KOPT-K1 (cell line): ENCODE data around the gene RPS6KB1.
A peak's percentile ranks its signal among the peaks of the same experiment; 100 is the strongest.
"Not testable (repeated sequence)": the region's sequence is repeated elsewhere in the genome, so short reads cannot be mapped to it uniquely, and the experiment has no call there.

Source experiments
- H3K27ac ChIP-seq: fragments of 200-600 bp; sonication (generic); 2 replicates; pipeline ENCODE4 v1.5.1; 2016; ENCODE audit warnings: antibody characterized with exemption, mild to moderate bottlenecking, low read depth, low read length; ENCODE audit not compliant: poor library complexity, severe bottlenecking
- H3K36me3 ChIP-seq: fragments of 200-600 bp; sonication (generic); 2 replicates; pipeline ENCODE4 v1.5.1; 2017; ENCODE audit warnings: antibody characterized with exemption, mild to moderate bottlenecking, low read length, moderate library complexity; ENCODE audit not compliant: insufficient read depth
- H3K9me3 ChIP-seq: fragments of 200-600 bp; sonication (generic); 2 replicates; pipeline ENCODE4 v1.5.1; 2017; ENCODE audit warnings: antibody characterized with exemption, low read length, mild to moderate bottlenecking; ENCODE audit not compliant: insufficient read depth, poor library complexity, severe bottlenecking

Gene RPS6KB1

DNA sequence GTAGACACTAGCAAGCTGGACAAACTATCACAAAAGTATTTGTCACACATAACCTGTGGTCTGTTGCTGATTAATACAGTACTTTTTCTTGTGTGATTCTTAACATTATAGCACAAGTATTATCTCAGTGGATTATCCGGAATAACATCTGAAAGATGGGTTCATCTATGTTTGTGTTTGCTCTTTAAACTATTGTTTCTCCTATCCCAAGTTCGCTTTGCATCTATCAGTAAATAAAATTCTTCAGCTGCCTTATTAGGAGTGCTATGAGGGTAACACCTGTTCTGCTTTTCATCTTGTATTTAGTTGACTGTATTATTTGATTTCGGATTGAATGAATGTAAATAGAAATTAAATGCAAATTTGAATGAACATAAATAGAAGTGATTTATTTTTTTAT, 57.1 kb downstream of the RPS6KB1 start:
- Histone ChIP-seq H3K9me3 (no peaks in the 10 kb centered on the region), H3K36me3 (peaks cover 81% of the 10 kb centered on the region), H3K27ac (no peak overlapping the region)

DNA sequence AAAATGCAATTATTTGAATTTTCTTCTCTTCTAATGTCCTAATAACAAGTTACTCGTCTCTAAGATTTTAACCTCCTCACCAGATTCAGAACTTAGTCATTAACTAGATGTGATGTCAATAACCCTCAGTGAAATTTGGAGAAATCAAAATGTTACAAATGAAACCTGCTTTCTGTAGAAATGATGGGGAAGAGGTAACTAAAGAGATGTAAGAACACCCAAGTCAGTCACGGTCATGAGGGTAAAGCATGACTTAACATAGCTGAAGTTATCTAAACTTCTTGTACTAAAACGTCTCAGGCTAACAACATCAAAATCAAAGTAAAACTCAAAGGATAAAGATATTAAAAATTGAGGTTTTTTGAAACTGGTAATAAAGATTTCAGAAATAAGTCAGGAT, 61.9 kb downstream of the RPS6KB1 start:
- H3K36me3 ChIP-seq: peaks cover 39% of the 10 kb centered on the region

DNA sequence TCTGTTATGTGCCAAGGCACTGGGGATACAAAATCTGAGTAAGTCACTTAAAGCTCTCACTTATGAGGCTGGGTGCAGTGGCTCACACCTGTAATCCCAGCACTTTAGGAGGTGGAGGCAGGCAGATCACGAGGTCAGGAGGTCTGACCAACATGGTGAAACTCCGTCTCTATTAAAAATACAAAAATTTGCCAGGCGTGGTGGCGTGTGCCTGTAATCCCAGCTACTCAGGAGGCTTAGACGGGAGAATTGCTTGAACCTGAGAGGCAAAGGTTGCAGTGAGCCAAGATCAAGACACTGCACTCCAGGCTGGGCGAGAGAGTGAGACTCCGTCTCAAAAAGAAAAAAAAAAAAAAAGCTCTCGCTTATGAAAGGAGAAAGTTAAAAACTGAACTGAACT, 66.7 kb downstream of the RPS6KB1 start:
- H3K27ac ChIP-seq, H3K36me3 ChIP-seq, H3K9me3 ChIP-seq: not testable (repeated sequence)

More for the DNA sequence above, 61.9 kb downstream of the RPS6KB1 start:
- H3K9me3 ChIP-seq: no peaks in the 10 kb centered on the region
- no peak overlapping the region for H3K27ac ChIP-seq

DNA sequence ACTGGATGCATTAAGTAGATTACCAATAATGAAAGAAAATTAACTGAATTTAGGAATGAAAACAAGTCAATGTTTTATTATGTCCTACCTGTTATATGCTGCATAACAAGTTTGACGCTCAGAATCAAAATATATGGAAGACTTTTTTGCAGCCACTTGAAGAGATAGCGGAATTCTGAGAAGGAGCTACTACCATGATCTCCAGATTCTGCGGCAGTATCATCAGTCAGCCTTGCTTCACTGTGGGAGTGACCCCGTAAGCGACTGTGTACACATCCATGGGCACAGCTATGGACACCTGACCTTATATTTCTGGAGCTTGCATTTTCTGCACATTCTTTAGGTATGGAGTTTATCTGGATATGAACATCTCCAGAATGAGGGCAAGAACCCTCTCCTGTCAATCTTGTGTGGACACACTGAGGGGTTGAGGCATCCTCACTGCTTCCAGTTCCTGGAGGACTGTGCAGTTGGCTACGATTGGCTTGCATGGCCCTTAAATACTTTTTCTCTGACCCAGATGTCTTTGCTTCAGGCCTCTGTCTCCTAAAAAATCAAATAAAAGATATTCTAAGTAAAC, 69.9 kb downstream of the RPS6KB1 start:
- H3K36me3 ChIP-seq: no peaks in the 10 kb centered on the region
- H3K9me3 ChIP-seq: no peaks in the 10 kb centered on the region
- no peak overlapping the region for H3K27ac ChIP-seq

DNA sequence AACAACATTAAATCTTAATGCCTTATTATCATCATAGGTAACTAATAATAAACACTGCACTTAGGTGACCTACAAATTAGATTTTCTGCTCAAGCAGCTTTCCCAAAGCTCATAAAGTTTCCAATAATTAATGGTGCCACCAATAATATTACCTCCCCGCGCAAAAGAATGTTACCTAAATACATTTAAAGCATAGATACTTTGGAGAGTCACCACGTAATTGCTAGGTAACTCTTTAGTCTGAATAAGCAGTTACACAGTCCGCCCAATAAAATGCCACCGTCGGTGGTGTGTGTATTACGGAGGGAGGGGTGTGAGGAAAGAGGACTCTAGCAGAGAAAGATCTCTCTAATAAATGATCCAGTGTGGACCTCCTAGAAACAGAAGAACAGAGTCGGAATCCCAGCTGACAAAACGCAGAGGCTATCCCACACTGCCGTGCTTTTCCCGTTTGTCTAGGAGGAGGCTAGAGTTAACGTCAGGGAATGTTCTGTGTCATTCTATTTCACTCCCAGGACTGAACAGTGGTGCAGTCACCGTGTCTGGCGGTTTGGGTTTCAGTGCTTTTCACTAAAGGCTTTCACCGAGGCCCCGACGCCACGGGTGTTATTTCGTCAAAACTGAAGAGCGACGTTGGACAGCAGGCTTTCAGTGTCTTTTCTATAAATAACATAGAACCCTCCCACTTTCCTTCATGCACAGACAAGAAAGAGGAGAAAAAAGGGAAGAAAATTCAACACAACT, 71.0 kb downstream of the RPS6KB1 start:
- Histone ChIP-seq H3K9me3 (no peaks in the 10 kb centered on the region), H3K36me3 (no peaks in the 10 kb centered on the region), H3K27ac (peak overlapping the region; percentile 56)

DNA sequence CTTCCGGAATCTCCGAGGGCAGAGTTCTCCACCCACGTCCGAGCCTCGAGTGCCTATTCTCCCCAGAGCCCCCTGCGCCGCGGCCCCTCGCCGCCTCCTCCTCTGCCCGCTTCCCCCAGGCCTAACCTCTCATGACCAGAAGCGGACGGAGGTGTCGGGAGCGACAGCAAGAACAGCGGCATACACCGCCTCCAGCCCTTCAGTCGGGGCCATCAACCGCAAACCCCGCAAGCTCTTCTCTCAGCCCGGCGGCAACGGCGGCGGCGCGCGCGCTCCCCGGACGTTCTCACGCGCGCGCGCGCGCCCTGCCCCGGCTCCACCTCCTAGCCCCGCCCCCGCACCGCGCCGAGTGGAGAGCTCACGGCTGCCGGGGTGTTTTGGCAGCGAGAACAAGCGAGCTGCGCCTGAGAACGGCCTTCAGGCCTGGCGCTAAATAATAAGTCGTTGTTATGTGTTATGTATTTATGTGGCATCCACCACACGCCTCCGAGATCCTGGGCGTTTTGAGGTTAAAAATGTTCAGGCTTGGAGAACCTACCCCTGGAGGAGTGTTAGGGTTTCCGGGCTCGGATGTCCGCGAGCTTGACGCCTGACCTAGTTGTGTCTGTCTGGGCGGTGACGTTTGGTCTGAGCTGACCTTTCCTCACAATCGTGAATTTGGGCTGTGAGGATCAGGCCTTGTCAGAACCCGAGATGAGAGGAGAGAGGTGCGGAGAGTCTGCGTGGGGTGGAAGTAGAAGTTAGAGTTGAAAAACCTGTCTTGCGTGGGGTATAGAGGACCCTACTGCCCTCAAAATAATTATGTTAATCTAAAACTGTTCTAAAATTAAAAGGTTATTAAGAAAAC, 71.8 kb downstream of the RPS6KB1 start, which contains the start of gene RNFT1:
TSS of gene RNFT1 (minus strand) at position 259 of the 847 bp plus-strand sequence. CDS start at position 182, 77 bp downstream.
- Histone ChIP-seq H3K36me3 (no peaks in the 10 kb centered on the region), H3K27ac (peak within 1 kb of the TSS; percentile 56), H3K9me3 (no peaks in the 10 kb centered on the region)

DNA sequence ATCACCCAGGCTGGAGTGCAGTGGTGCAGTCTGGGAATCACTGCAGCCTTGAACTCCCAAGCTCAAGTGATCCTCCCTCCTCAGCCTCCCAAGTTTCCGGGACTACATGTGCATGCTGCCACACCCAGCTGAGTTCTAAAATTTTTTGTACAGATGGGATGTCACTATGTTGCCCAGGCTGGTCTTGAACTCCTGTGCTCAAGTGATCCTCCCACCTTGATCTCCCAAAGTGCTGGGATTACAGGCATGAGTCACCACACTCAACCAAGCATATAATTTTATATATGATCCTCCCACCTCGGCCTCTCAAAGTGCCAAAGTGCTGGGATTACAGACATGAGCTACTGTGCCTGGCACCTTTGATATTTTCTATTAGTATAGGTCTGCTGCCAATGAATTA, 78.8 kb downstream of the RPS6KB1 start:
- not testable (repeated sequence) for H3K27ac ChIP-seq, H3K9me3 ChIP-seq, H3K36me3 ChIP-seq

DNA sequence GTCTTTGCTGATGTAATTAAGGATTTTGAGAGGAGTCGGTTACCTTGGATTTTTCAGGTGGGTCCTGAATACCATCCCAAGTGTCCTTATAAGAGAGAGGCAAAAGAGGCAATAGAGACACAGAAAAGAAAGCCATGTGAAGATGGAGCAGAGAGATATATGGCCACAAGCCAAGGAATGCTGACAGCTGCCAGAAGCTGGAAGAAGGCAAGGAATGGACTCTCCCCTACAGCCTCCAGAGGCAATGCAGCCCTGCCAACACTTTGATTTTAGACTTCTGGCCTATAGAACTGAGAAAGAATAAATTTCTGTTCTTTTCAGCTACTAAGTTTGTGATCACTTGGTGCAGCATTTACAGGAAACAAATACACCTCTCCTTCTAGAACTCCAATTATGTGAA, 79.9 kb downstream of the RPS6KB1 start:
- Histone ChIP-seq H3K27ac (no peak overlapping the region), H3K9me3 (no peaks in the 10 kb centered on the region), H3K36me3 (no peaks in the 10 kb centered on the region)

DNA sequence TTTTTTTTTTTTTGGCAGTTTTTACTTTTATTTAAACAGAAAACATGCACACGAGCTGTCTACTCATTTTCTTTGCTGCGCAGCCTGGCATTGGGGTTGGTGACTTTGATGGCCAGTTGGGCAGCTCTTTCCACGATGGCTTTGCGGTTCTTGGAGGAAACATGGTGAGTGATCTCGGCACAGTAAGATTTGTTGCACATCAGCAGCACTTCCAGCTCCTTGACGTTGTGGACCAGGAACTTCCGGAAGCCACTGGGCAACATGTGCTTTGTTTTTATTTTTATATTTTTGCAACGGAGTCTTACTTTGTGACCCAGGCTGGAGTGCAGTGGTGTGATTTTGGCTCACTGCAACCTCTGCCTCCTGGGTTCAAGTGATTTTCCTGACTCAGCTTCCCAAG, 80.6 kb downstream of the RPS6KB1 start:
- H3K36me3 ChIP-seq, H3K9me3 ChIP-seq, H3K27ac ChIP-seq: not testable (repeated sequence)

DNA sequence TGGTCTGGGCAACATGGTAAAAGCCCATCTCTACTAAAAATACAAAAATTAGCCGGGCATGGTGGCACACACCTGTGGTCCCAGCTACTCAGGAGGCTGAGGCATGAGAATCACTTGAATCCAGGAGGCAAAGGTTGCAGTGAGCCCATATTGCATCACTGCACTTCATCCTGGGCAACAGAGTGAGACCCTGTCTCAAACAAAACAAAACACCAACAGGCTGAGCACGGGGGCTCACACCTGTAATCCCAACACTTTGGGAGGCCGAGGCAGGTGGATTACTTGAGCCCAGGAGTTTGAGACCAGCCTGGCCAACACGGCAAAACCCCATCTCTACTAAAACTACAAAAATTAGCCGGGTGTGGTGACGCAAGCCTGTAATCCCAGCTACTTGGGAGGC, 82.2 kb downstream of the RPS6KB1 start:
- not testable (repeated sequence) for H3K9me3 ChIP-seq, H3K27ac ChIP-seq, H3K36me3 ChIP-seq

DNA sequence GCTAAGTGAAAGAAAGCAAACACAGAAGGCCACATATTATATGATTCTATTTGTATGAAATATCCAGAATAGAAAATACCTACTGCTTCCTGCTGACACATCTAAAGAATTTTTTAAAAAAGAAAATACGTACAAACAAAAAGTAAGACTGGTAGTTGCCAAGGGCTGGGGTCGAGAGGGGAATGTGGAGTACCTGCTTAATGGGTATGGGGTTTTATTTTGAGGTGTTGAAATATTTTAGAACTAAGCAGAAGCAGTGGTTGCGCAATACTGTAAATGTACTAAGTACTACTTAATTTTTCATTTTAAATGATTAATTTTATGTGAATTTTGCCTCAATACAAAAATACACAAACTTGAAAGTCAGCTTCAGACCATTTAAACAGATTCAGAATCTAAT, 103.7 kb downstream of the RPS6KB1 start:
- not testable (repeated sequence) for H3K27ac ChIP-seq, H3K36me3 ChIP-seq, H3K9me3 ChIP-seq
